Endothelial cell of umbilical vein (primary cell): ENCODE measurements around the gene CERS5. TPM values are rescaled to one million over a fixed set of nuclear protein-coding genes. Genes with fewer than 3 reads are reported as not detected.

Source experiments
- BruUV-seq: library from RNA; stranded (reverse); fragments of 400-500 nt; replicated peaks from 2 replicates; lab custom pipeline; 2021; lab: Mats Ljungman, UMichigan
- CTCF ChIA-PET: fragments of 300-600, 350-600 bp; sonication (Branson Sonifier 250); formaldehyde crosslinking; loops from one replicate; lab custom pipeline; 2021; ENCODE audit warnings: antibody characterized with exemption, inconsistent platforms; lab: Charles Lee
- POLR2A ChIA-PET: fragments of 300-600, 350-600 bp; sonication (Branson Sonifier 250); formaldehyde crosslinking; loops from one replicate; lab custom pipeline; 2021; ENCODE audit warnings: antibody characterized with exemption, inconsistent platforms; lab: Charles Lee
- DNase-seq: peaks from one replicate; pipeline ENCODE4 v3.0.0-alpha.2; 2011; ENCODE audit warnings: low read depth, low spot score
- FAIRE-seq: peaks from 2 replicates; lab custom pipeline; 2011; peaks lifted over from hg19 to GRCh38; lab: Jason Lieb, UNC
- H2AFZ ChIP-seq: 2 replicates; pipeline ENCODE4 v1.6.0; 2012; ENCODE audit warnings: low read depth, low read length, control low read depth, inconsistent platforms
- H3K27ac ChIP-seq: 2 replicates; pipeline ENCODE4 v1.5.1; 2011; ENCODE audit warnings: low read depth, mild to moderate bottlenecking, control low read depth, low read length, moderate library complexity; ENCODE audit not compliant: insufficient read depth
- H3K27me3 ChIP-seq, 2 experiments: 2 replicates each; pipeline versions ENCODE4 v1.6.0 to v1.6.1; 2011; ENCODE audit warnings: low read length in 2 of 2, mixed read lengths in 1 of 2; ENCODE audit not compliant: control insufficient read depth in 2 of 2, insufficient read depth in 2 of 2
- H3K36me3 ChIP-seq, 2 experiments: 2 replicates in 1 of 2; 3 replicates in 1 of 2; pipeline ENCODE4 v1.5.1; 2011; ENCODE audit warnings: low read length in 2 of 2, mild to moderate bottlenecking in 1 of 2, moderate library complexity in 1 of 2; ENCODE audit not compliant: control insufficient read depth in 2 of 2, insufficient read depth in 2 of 2; ENCODE audit errors: extremely low read depth in 1 of 2
- H3K4me1 ChIP-seq: 3 replicates; pipeline ENCODE4 v1.5.1; 2011; ENCODE audit warnings: mild to moderate bottlenecking, low read length; ENCODE audit not compliant: control insufficient read depth, insufficient read depth; ENCODE audit errors: extremely low read depth
- H3K4me2 ChIP-seq: 2 replicates; pipeline ENCODE4 v1.6.1; 2011; ENCODE audit warnings: low read length, control low read depth, mixed read lengths; ENCODE audit not compliant: insufficient read depth
- H3K4me3 ChIP-seq, 3 experiments: fragments of 200-600 bp in 1 of 3; sonication (generic), shearing (Covaris generic) in 1 of 3; replicated peaks in 1 of 3; 2 replicates each; pipeline ENCODE4 v1.5.1; 2011 to 2016; ENCODE audit warnings: control low read depth in 3 of 3, low read length in 3 of 3, mild to moderate bottlenecking in 2 of 3, inconsistent platforms in 1 of 3, low read depth in 1 of 3, moderate library complexity in 1 of 3; ENCODE audit not compliant: insufficient read depth in 1 of 3
- H3K79me2 ChIP-seq: 2 replicates; pipeline ENCODE4 v1.6.0; 2012; ENCODE audit warnings: low read length, inconsistent platforms; ENCODE audit not compliant: control insufficient read depth, insufficient read depth
- H3K9ac ChIP-seq: replicated peaks from 2 replicates; pipeline ENCODE3; 2011; ENCODE audit warnings: low read length, control low read depth; ENCODE audit not compliant: insufficient read depth; ENCODE audit errors: extremely low read depth
- H3K9me1 ChIP-seq: replicated peaks from 3 replicates; pipeline ENCODE4 v1.6.0; 2011; ENCODE audit warnings: mild to moderate bottlenecking, low read length; ENCODE audit not compliant: control insufficient read depth, insufficient read depth; ENCODE audit errors: extremely low read depth
- H3K9me3 ChIP-seq: replicated peaks from 2 replicates; pipeline ENCODE4 v1.5.1; 2012; ENCODE audit warnings: low read length, inconsistent platforms; ENCODE audit not compliant: control insufficient read depth, insufficient read depth
- H4K20me1 ChIP-seq: replicated peaks from 2 replicates; pipeline ENCODE3; 2011; ENCODE audit warnings: mild to moderate bottlenecking, low read length; ENCODE audit not compliant: control insufficient read depth, insufficient read depth; ENCODE audit errors: extremely low read depth
- CTCF ChIP-seq, 2 donors: IDR thresholded peaks; 1 replicate in 1 of 2; 2 replicates in 1 of 2; pipeline ENCODE4 v1.5.1; 2011; ENCODE audit warnings: low read length in 2 of 2, mild to moderate bottlenecking in 2 of 2, moderate library complexity in 2 of 2, control low read depth in 1 of 2, inconsistent platforms in 1 of 2, low read depth in 1 of 2; ENCODE audit not compliant: insufficient read depth in 1 of 2; ENCODE audit errors: extremely low read depth in 1 of 2
- EZH2 ChIP-seq: IDR thresholded peaks from 2 replicates; pipeline ENCODE4 v1.6.1; 2012; ENCODE audit warnings: borderline replicate concordance, low read depth, mild to moderate bottlenecking, moderate library complexity, low read length, inconsistent platforms; ENCODE audit not compliant: severe bottlenecking
- FOS ChIP-seq: IDR thresholded peaks from 2 replicates; pipeline ENCODE4 v1.6.1; 2011; ENCODE audit warnings: mild to moderate bottlenecking, low read length, moderate library complexity, borderline replicate concordance; ENCODE audit not compliant: insufficient read depth
- GATA2 ChIP-seq: IDR thresholded peaks from 2 replicates; pipeline ENCODE4 v1.7.0; 2011; ENCODE audit warnings: low read depth, mild to moderate bottlenecking, moderate library complexity, mixed read lengths, low read length; ENCODE audit not compliant: insufficient read length, insufficient read depth
- JUN ChIP-seq: IDR thresholded peaks from 2 replicates; pipeline ENCODE4 v1.6.1; 2011; ENCODE audit warnings: borderline replicate concordance, low read depth; ENCODE audit not compliant: insufficient read length, insufficient read depth
- MAX ChIP-seq: IDR thresholded peaks from 2 replicates; pipeline ENCODE4 v1.6.1; 2011; ENCODE audit not compliant: insufficient read depth, insufficient read length
- MYC ChIP-seq: IDR thresholded peaks from one replicate; pipeline ENCODE4 v1.6.1; 2011; ENCODE audit warnings: mild to moderate bottlenecking, low read depth, low read length
- POLR2A ChIP-seq: IDR thresholded peaks from 2 replicates; pipeline ENCODE4 v1.6.1; 2012; ENCODE audit warnings: low read depth, mild to moderate bottlenecking, control low read depth, low read length
- POLR2AphosphoS5 ChIP-seq: IDR thresholded peaks from 2 replicates; pipeline ENCODE4 v1.6.1; 2012; ENCODE audit warnings: low read depth, mild to moderate bottlenecking, control low read depth, low read length, moderate library complexity; ENCODE audit not compliant: insufficient read depth
- dilution Hi-C: fragments of 300-500 bp; cut with MboI; formaldehyde crosslinking; loops from one replicate; pipeline ENCODE4 v1.15.0; 2019; ENCODE audit warnings: low sequenced_read_pairs; ENCODE audit not compliant: extremely low pct_ligation_motif_present
- intact Hi-C: fragments of 100-400 bp; cut with micrococcal nuclease; formaldehyde crosslinking; loops from one replicate; pipeline ENCODE4 v1.10.0; 2022
- polyA plus RNA-seq, 4 experiments: library from polyadenylated mRNA; depleted of rRNA in 3 of 4; stranded (reverse) in 3 of 4; unstranded in 1 of 4; fragments of >200 nt; gene quantifications; 2 replicates each; pipeline versions ENCODE4 v1.2.1 to v1.2.3, GENCODE V29; 2011 to 2012; ENCODE audit warnings: missing spikeins in 1 of 4
- total RNA-seq: library from RNA; stranded (reverse); gene quantifications from 2 replicates; pipeline ENCODE4 v1.2.3, GENCODE V29; 2021

CERS5 gene
- total and polyA plus RNA-seq, 2 donors (not counting 3 experiments of a cell fraction or from before 2014, with no cell fraction given), result 60.4 to 108 TPM

GRCh38 chr12:50184261-50184660 lies 17.1 kb upstream of the CERS5 start:
- Histone ChIP-seq H2AFZ (no peak overlapping the region), H3K9me1 (no peaks in the 10 kb centered on the region), H3K4me2 (no peak overlapping the region), H3K27ac (no peak overlapping the region), H3K36me3 (peaks cover 11 to 12% of the 10 kb centered on the region in 2 experiments), H3K27me3 (no peaks in the 10 kb centered on the region), H3K79me2 (no peaks in the 10 kb centered on the region), H3K9ac (no peak overlapping the region), H3K4me1 (peaks cover 36% of the 10 kb centered on the region), H3K4me3 (no peak overlapping the region), H3K9me3 (no peaks in the 10 kb centered on the region), H4K20me1 (no peaks in the 10 kb centered on the region)
- ChIA-PET CTCF (interaction anchor here (1.1 to 9.2 kb wide), 3 partner anchors 9 to 128 kb away, joined by 4 to 181 read pairs (median 12); partner anchors contain the start of gene LIMA1), POLR2A (no interaction called here)
- TF ChIP-seq POLR2A, result no peak
- TF ChIP-seq MAX, result no peak
- TF ChIP-seq POLR2AphosphoS5, result no peak
- TF ChIP-seq CTCF (IDR thresholded peaks at IDR 0.05; ENCODE audit: extremely low read depth in 1 of 2, insufficient read depth in 1 of 2, low read depth in 1 of 2, low read length in 2 of 2), result no peak
- TF ChIP-seq EZH2, result no peak
- no peak for TF ChIP-seq GATA2
- TF ChIP-seq JUN, result no peak
- TF ChIP-seq MYC, result no peak
- no peak for TF ChIP-seq FOS
- DNase-seq, result no peak
- BruUV-seq, result no TSS peak
- no peak for FAIRE-seq
- intact Hi-C loops (no loop called here), dilution Hi-C loops (no loop called here)
